ENCODE measurements around the gene ZBTB22.
"Not testable (repeated sequence)": the region's sequence is repeated elsewhere in the genome, so short reads cannot be mapped to it uniquely, and the experiment has no call there.

Gene ZBTB22

GRCh38 chr6:33317669-33318425, at the start of gene ZBTB22:
ZBTB22 (minus strand) TSS chr6:33317744; CDS start chr6:33316916, 828 bp downstream.
- peak; percentile 98 to 100 for DNase-seq

GRCh38 chr6:33367009-33367714, 49.6 kb upstream of the ZBTB22 start:
- no peak for DNase-seq

GRCh38 chr6:33365206-33365971, 47.8 kb upstream of the ZBTB22 start:
- DNase-seq, result not testable (repeated sequence)

GRCh38 chr6:33364475-33365205, 47.1 kb upstream of the ZBTB22 start:
- DNase-seq, result not testable (repeated sequence)

GRCh38 chr6:33363486-33363885, 45.9 kb upstream of the ZBTB22 start:
- DNase-seq, result not testable (repeated sequence)

GRCh38 chr6:33359331-33359730, 41.8 kb upstream of the ZBTB22 start:
- DNase-seq, result no peak

GRCh38 chr6:33357160-33357871, 39.8 kb upstream of the ZBTB22 start:
- not testable (repeated sequence) for DNase-seq

- no peak for DNase-seq
Observed at GRCh38 chr6:33356295-33356694, 38.8 kb upstream of the ZBTB22 start.

- DNase-seq, result not testable (repeated sequence)
Observed at GRCh38 chr6:33355860-33356259, 38.3 kb upstream of the ZBTB22 start.

GRCh38 chr6:33347816-33348215, 30.3 kb upstream of the ZBTB22 start:
- DNase-seq, result no peak

- DNase-seq, result not testable (repeated sequence)
Observed at GRCh38 chr6:33346972-33347371, 29.4 kb upstream of the ZBTB22 start.

GRCh38 chr6:33344701-33345697, 27.5 kb upstream of the ZBTB22 start:
- peak; percentile 2 to 9 for DNase-seq

GRCh38 chr6:33343953-33344611, 26.5 kb upstream of the ZBTB22 start:
- no peak for DNase-seq

GRCh38 chr6:33343606-33343952, 26.0 kb upstream of the ZBTB22 start:
- DNase-seq, result not testable (repeated sequence)

GRCh38 chr6:33339193-33339592, 21.6 kb upstream of the ZBTB22 start:
- no peak for DNase-seq

GRCh38 chr6:33336495-33336894, 19.0 kb upstream of the ZBTB22 start:
- no peak for DNase-seq

- DNase-seq, result no peak
Observed at GRCh38 chr6:33335916-33336315, 18.4 kb upstream of the ZBTB22 start.

- DNase-seq, result no peak
Observed at GRCh38 chr6:33333666-33334065, 16.1 kb upstream of the ZBTB22 start.

- no peak for DNase-seq
Observed at GRCh38 chr6:33330736-33331135, 13.2 kb upstream of the ZBTB22 start.

GRCh38 chr6:33329058-33329457, 11.5 kb upstream of the ZBTB22 start:
- DNase-seq, result no peak

All from hippocampal formation (tissue), 2 donors.